Cardiac muscle cell (in vitro differentiated cells and primary cell): ENCODE data around the gene APOL4. TPM values are rescaled to one million over a fixed set of nuclear protein-coding genes. Genes with fewer than 3 reads are reported as not detected.

Experiments used
- DNase-seq, 2 donors: peaks; one replicate each; pipeline versions ENCODE4 v3.0.0 to v3.0.0-alpha.2; 2010 to 2017; ENCODE audit warnings: low read depth in 1 of 2, low spot score in 1 of 2
- H3K27ac ChIP-seq: fragments of 200-600 bp; sonication (generic); 2 replicates; pipeline ENCODE4 v1.5.1; 2016
- H3K27me3 ChIP-seq: fragments of 200-600 bp; sonication (generic); 2 replicates; pipeline ENCODE4 v1.6.0; 2016; ENCODE audit warnings: control low read depth
- H3K36me3 ChIP-seq: fragments of 200-600 bp; sonication (generic); 2 replicates; pipeline ENCODE4 v1.5.1; 2016; ENCODE audit warnings: control low read depth
- H3K4me1 ChIP-seq: fragments of 200-600 bp; sonication (generic); 2 replicates; pipeline ENCODE4 v1.8.1; 2017; ENCODE audit warnings: low read depth, mild to moderate bottlenecking, mixed run types
- H3K4me3 ChIP-seq: fragments of 200-600 bp; sonication (generic); 2 replicates; pipeline ENCODE4 v1.5.1; 2016; ENCODE audit warnings: mild to moderate bottlenecking
- H3K9me3 ChIP-seq: fragments of 200-600 bp; sonication (generic); 2 replicates; pipeline ENCODE4 v1.5.1; 2017; ENCODE audit warnings: low read depth, mild to moderate bottlenecking, control low read depth
- CTCF ChIP-seq: IDR thresholded peaks from 2 replicates; pipeline ENCODE4 v1.5.1; 2012; ENCODE audit warnings: low read depth, mild to moderate bottlenecking, low read length
- polyA plus RNA-seq: library from polyadenylated mRNA; unstranded; fragments of >200 nt; fragmentation: Nextera tagmentation; extraction: Ambion mirVana; gene quantifications from 2 replicates; pipeline ENCODE4 v1.2.1, GENCODE V29; 2016
- total RNA-seq: library from RNA; depleted of rRNA; stranded (reverse); fragments of >200 nt; gene quantifications from 2 replicates; pipeline ENCODE4 v1.2.3, GENCODE V29; 2016

APOL4 gene
- total and polyA plus RNA-seq, 2 experiments from 2014 or later = 0.27 TPM; not detected in 1

DNA sequence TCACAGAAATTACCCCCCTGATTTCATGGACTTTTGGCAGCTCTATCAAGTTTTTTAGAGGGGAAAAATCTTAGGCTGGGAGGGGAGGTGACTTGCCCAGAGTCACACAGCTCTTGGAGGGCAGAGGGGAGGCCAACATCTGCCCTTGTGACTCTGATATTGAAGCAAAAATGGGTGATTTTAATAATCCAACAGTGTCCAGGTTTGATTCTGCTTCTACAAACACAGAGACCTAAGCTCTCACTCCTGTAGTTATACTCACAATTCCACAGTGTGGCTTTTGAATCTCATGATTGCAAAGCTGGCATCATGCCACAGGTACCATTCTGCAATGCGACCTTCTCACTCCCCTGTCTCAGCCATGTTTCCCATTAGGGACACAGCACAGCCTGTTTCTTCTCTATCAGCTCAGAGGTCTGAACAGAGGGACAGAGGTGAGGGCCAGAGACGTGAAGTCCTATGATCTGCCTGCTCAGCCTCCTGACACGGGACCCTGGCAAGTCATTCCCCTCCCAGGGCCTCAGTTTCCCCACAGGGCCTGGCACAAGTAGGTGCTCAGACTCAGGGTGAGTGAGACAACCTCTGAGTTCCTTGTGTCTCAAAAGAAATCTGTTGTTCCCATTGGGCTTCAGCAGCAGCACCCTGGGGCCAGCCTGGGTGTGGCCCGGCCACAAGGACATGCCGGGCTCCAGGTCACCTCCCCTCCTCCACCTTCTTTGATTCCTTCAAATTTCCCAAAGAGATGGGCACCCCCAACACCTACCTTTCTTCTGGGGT is 37.0 kb upstream of the APOL4 start:
- peak overlapping the region; percentile 64 for H3K27ac ChIP-seq

DNA sequence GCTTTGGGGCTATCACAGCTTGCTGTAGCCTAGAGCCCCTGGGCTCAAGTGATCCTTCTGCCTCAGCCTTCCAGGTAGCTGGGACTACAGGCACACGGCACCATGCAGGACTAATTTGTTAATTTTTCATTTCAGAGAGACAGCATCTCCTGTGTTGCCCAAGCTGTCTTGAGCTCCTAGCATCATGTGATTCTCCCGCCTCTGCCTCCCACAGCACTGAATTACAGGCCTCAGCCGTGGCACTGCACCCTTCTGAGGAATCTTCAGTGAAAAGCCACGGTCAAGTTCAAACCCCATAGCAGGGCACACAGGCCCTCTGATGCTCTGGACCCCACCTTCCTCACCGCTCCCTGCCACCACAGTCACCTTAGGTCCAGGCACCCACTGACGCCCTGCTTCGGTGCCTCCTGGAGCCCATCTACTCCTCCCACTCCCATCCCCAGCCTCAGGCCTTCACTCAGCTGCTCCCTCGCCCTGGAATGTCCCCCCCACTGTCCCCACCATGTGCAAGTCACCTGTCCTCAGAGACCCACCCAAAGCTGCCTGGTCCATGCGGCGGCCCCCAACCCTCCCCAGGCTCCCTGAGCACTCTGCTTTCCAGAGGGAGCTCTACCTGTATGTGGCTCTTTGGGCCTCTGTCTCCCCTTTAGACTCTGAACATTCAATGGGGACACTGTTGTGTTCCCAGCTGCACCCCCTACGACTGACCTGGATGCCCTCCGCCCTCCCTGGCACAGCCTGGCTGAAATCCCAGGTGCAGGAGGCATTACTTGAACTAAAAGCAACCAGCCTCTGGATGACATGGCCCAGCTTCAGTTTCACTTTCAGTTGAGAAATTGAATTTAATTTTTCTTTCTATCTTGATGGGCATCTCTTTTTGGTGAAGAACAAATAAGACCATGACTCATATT is 36.1 kb upstream of the APOL4 start:
- Histone ChIP-seq H3K27me3 (no peaks in the 10 kb centered on the region), H3K4me3 (no peak overlapping the region), H3K27ac (no peak overlapping the region), H3K4me1 (no peaks in the 10 kb centered on the region), H3K9me3 (no peaks in the 10 kb centered on the region), H3K36me3 (no peaks in the 10 kb centered on the region)
- no peak for TF ChIP-seq CTCF
- DNase-seq = peak in 1 of 2 donors; percentile 25

More for the DNA sequence above, 37.0 kb upstream of the APOL4 start:
- Histone ChIP-seq H3K4me3 (peak overlapping the region; percentile 23), H3K4me1 (no peaks in the 10 kb centered on the region), H3K36me3 (no peaks in the 10 kb centered on the region), H3K9me3 (no peaks in the 10 kb centered on the region), H3K27me3 (no peaks in the 10 kb centered on the region)
- no peak for TF ChIP-seq CTCF
- DNase-seq = peak; percentile 13 to 28

DNA sequence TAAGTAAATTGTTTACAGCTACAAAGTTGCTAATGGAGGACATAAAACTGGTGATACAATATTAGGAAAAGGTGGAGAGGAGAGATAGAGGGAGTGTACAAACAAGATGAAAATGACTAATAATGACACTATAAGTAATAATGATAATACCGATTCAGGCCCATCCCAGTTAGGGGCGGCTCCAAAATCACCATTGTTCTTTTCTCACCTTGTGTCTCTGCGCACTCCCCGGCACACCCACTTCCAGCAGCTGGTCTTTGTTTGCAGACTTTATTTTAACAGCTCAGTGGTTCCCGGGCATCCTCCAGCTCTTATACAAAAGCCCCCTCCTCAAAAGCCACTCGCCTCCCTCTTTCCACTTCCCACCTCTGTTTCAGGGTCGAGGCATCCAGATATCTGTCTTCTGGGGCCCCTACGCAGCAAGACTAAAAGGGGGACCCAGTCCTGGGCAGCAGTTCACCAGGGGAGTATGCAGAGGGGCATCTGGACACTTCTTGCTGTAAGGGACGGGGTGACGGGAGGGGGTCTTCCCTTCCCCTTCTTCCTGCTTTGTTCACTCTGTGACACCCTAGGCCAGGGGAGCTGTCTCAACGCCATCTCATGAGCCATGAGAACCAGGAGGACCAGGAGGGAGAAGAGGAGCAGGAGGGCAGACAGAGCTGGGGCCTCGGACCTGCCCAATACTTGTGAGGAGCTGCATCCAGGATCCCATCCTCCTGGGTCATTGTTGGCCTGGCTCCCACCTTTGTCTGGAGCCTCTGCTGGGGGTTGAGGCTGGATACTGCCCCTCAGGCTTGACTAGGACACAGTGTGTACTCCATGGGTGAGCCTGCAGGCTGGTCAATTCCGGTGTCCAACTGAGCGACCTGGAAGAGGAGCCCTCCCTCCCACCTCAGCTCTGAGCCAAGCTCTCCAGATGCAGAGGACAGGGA is 35.0 kb upstream of the APOL4 start:
- no peak overlapping the region for H3K4me3 ChIP-seq
- H3K27me3 ChIP-seq = no peaks in the 10 kb centered on the region
- no peak for TF ChIP-seq CTCF
- H3K36me3 ChIP-seq = no peaks in the 10 kb centered on the region
- DNase-seq = no peak
- H3K4me1 ChIP-seq = no peaks in the 10 kb centered on the region
- no peaks in the 10 kb centered on the region for H3K9me3 ChIP-seq
- H3K27ac ChIP-seq = no peak overlapping the region

DNA sequence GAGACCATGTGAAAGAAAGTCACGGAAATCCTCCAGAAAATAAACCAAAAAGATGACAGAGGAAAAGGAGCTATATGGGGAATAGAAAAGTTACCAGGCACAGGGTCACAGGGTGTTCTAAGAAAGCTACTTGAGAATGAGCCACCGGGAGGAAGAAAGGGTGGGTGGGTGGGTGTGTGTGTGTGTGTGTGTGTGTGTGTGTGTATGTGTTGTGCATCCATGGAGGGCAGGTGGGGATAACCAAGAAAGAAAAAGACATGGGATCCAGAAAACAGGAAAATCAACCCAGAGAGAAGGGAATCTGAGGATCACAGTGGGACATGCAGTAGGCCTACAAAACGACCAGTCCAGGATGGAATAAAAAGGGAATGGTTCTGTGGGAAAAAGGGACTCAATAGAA is 34.0 kb upstream of the APOL4 start:
- DNase-seq = no peak
- Histone ChIP-seq H3K36me3 (no peaks in the 10 kb centered on the region), H3K27me3 (no peaks in the 10 kb centered on the region), H3K9me3 (no peaks in the 10 kb centered on the region), H3K4me1 (no peaks in the 10 kb centered on the region), H3K27ac (no peak overlapping the region), H3K4me3 (no peak overlapping the region)
- no peak for TF ChIP-seq CTCF

- DNase-seq = peak in 1 of 2 donors; percentile 53
- Histone ChIP-seq H3K9me3 (no peaks in the 10 kb centered on the region), H3K27me3 (no peaks in the 10 kb centered on the region), H3K4me3 (no peak overlapping the region), H3K27ac (no peak overlapping the region), H3K4me1 (no peaks in the 10 kb centered on the region), H3K36me3 (no peaks in the 10 kb centered on the region)
- TF ChIP-seq CTCF = no peak
Observed at GRCh38 chr22:36234919-36235318, 33.3 kb upstream of the APOL4 start.
